Peyer's patch (tissue), 4 donors: ENCODE data around the gene TMOD3.

Source experiments
- CTCF ChIP-seq, 6 experiments: fragments of 450-650 bp in 4 of 6; fragments of 200-600 bp in 2 of 6; sonication (generic) in 1 of 6; IDR thresholded peaks; one replicate each; pipeline ENCODE4 v1.5.1; 2017 to 2019; ENCODE audit warnings: antibody characterized with exemption in 6 of 6, mild to moderate bottlenecking in 3 of 6, moderate library complexity in 1 of 6
- POLR2A ChIP-seq, 2 donors: fragments of 450-650 bp; IDR thresholded peaks; one replicate each; pipeline ENCODE4 v1.5.1; 2017; ENCODE audit warnings: antibody characterized with exemption in 2 of 2, mild to moderate bottlenecking in 2 of 2, moderate library complexity in 2 of 2

- TF ChIP-seq CTCF (IDR thresholded peaks at IDR 0.05): no peak
- no peak for TF ChIP-seq POLR2A (IDR thresholded peaks at IDR 0.05)
Observed at GRCh38 chr15:51904421-51904820, 75.0 kb downstream of the TMOD3 start.
